Spinal cord (tissue), 10 donors: ENCODE data around the gene MID1. TPM values are rescaled to one million over a fixed set of nuclear protein-coding genes. Genes with fewer than 3 reads are reported as not detected.

Source experiments
- DNase-seq, 6 donors: peaks; one replicate each; pipeline versions ENCODE4 v3.0.0 to v3.0.0-alpha.2; 2013 to 2015; ENCODE audit warnings: low spot score in 6 of 6, low read depth in 4 of 6
- H3K27ac ChIP-seq: one replicate; pipeline ENCODE4 v1.5.1; 2013; ENCODE audit warnings: low read depth, low read length, control low read depth
- H3K27me3 ChIP-seq: one replicate; pipeline ENCODE4 v1.6.1; 2013; ENCODE audit warnings: low read length; ENCODE audit not compliant: control insufficient read depth, insufficient read depth
- H3K36me3 ChIP-seq: one replicate; pipeline ENCODE4 v1.6.1; 2013; ENCODE audit warnings: low read length; ENCODE audit not compliant: control insufficient read depth, insufficient read depth
- H3K4me1 ChIP-seq: one replicate; pipeline ENCODE4 v1.6.1; 2013; ENCODE audit warnings: low read length; ENCODE audit not compliant: control insufficient read depth, insufficient read depth
- H3K4me3 ChIP-seq: one replicate; pipeline ENCODE4 v1.5.1; 2013; ENCODE audit warnings: low read depth, low read length, control low read depth
- H3K9me3 ChIP-seq: one replicate; pipeline ENCODE4 v1.6.1; 2013; ENCODE audit warnings: low read length; ENCODE audit not compliant: control insufficient read depth, insufficient read depth
- WGBS: methylation state at CpG from one replicate; pipeline ENCODE4 v1.1.5; 2013; ENCODE audit warnings: missing lambda C conversion rate; ENCODE audit not compliant: insufficient coverage; 5-methylcytosine and 5-hydroxymethylcytosine counted together
- long read RNA-seq, 4 donors: transcript quantifications; one replicate each; lab custom pipeline, GENCODE V29; 2026
- polyA plus RNA-seq, 2 donors: library from polyadenylated mRNA; unstranded; fragments of 120-200 nt; gene quantifications; one replicate each; pipeline ENCODE4 v1.2.1, GENCODE V29; 2013; ENCODE audit not compliant: insufficient read length in 2 of 2
- total RNA-seq, 2 donors: library from RNA; depleted of rRNA in 1 of 2; stranded (reverse); fragments of 120-200 nt in 1 of 2; fragments of >200 nt in 1 of 2; gene quantifications; one replicate each; pipeline versions ENCODE4 v1.2.3 to v1.2.4, GENCODE V29; 2013 to 2014
- donor health status: healthy.

The MID1 gene, protein sequence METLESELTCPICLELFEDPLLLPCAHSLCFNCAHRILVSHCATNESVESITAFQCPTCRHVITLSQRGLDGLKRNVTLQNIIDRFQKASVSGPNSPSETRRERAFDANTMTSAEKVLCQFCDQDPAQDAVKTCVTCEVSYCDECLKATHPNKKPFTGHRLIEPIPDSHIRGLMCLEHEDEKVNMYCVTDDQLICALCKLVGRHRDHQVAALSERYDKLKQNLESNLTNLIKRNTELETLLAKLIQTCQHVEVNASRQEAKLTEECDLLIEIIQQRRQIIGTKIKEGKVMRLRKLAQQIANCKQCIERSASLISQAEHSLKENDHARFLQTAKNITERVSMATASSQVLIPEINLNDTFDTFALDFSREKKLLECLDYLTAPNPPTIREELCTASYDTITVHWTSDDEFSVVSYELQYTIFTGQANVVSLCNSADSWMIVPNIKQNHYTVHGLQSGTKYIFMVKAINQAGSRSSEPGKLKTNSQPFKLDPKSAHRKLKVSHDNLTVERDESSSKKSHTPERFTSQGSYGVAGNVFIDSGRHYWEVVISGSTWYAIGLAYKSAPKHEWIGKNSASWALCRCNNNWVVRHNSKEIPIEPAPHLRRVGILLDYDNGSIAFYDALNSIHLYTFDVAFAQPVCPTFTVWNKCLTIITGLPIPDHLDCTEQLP
- total RNA-seq, result 10 to 100 TPM; 11.9 to 22.7 TPM
- 1 to 10 TPM; 6.2 to 7.2 TPM for polyA plus RNA-seq
- long read RNA-seq, donor 1, partial matches to known transcripts, result 0 of 1 reads
- long read RNA-seq, donor 1, other reads (novel, unspliced or antisense), result 0 of 1 reads
- long read RNA-seq, donor 2, result 0 reads
- long read RNA-seq, donor 3, full-length matches to known transcripts, result 1 of 1 reads
- long read RNA-seq, donor 3, partial matches to known transcripts, result 0 of 1 reads
- long read RNA-seq, donor 3, other reads (novel, unspliced or antisense), result 0 of 1 reads
- long read RNA-seq, donor 4, full-length matches to known transcripts, result 1 of 1 reads
- long read RNA-seq, donor 4, partial matches to known transcripts, result 0 of 1 reads
- long read RNA-seq, donor 4, other reads (novel, unspliced or antisense), result 0 of 1 reads

GRCh38 chrX:10620121-10620699, at the start of gene MID1:
Gene MID1 (minus strand): TSS chrX:10620585. CDS start chrX:10567547, 53,038 bp downstream.
- H3K4me3 ChIP-seq, result peak within 1 kb of the TSS; percentile 73
- peak in 2 of 6 donors; percentile 90 to 91 for DNase-seq
- peaks cover 8% of the 10 kb centered on the region for H3K27me3 ChIP-seq
- peaks cover 3% of the 10 kb centered on the region for H3K4me1 ChIP-seq
- H3K9me3 ChIP-seq, result no peaks in the 10 kb centered on the region
- H3K36me3 ChIP-seq, result no peaks in the 10 kb centered on the region
- H3K27ac ChIP-seq, result peak within 1 kb of the TSS; percentile 78
- 17% methylated on average over 42 of the region's 46 CpGs for WGBS

GRCh38 chrX:10667143-10667542, 46.8 kb upstream of the MID1 start:
- no peak overlapping the region for H3K27ac ChIP-seq
- DNase-seq, result peak in 2 of 6 donors; percentile 64 to 84
- H3K4me1 ChIP-seq, result no peaks in the 10 kb centered on the region
- no peaks in the 10 kb centered on the region for H3K27me3 ChIP-seq
- WGBS, result 67% methylated on average over 1 of the region's 1 CpG
- H3K36me3 ChIP-seq, result no peaks in the 10 kb centered on the region
- H3K4me3 ChIP-seq, result no peak overlapping the region
- H3K9me3 ChIP-seq, result no peaks in the 10 kb centered on the region

- Histone ChIP-seq H3K27me3 (no peaks in the 10 kb centered on the region), H3K4me3 (no peak overlapping the region), H3K27ac (no peak overlapping the region), H3K36me3 (no peaks in the 10 kb centered on the region), H3K4me1 (no peaks in the 10 kb centered on the region), H3K9me3 (no peaks in the 10 kb centered on the region)
- WGBS, result no CpG with 5 or more reads among the region's 1 CpG
- no peak for DNase-seq
Measured at GRCh38 chrX:10666102-10666501, 45.7 kb upstream of the MID1 start.

GRCh38 chrX:10665681-10666080, 45.3 kb upstream of the MID1 start:
- no peaks in the 10 kb centered on the region for H3K9me3 ChIP-seq
- H3K27me3 ChIP-seq, result no peaks in the 10 kb centered on the region
- no peak for DNase-seq
- no peak overlapping the region for H3K4me3 ChIP-seq
- H3K4me1 ChIP-seq, result no peaks in the 10 kb centered on the region
- H3K27ac ChIP-seq, result no peak overlapping the region
- no peaks in the 10 kb centered on the region for H3K36me3 ChIP-seq
- 76% methylated on average over 5 of the region's 7 CpGs for WGBS

DNA sequence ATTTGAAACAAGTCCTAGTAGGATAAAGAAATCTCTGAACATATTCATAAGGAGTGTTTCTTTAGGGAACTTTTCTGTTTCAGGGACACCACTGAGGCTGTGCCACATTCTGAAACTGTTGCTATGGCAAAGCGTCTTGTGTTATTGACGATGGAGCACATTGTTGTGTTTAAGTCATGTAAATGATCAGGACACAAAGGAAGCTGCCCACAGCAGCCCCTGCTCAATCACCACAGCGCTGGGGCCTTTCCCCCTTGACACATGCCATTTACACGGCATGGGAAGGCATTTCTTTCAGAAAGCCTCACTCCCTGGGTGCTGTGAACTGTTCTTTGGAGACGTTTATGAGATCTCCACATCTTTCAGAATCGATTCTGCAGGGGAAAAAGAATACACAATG, 39.8 kb upstream of the MID1 start:
- Histone ChIP-seq H3K36me3 (no peaks in the 10 kb centered on the region), H3K9me3 (no peaks in the 10 kb centered on the region), H3K27me3 (no peaks in the 10 kb centered on the region), H3K4me3 (no peak overlapping the region), H3K4me1 (no peaks in the 10 kb centered on the region), H3K27ac (no peak overlapping the region)
- peak in 1 of 6 donors; percentile 38 for DNase-seq
- WGBS, result 12% methylated on average over 2 of the region's 6 CpGs

GRCh38 chrX:10656214-10656613, 35.8 kb upstream of the MID1 start:
- peak in 1 of 6 donors; percentile 27 for DNase-seq
- 14% methylated on average over 1 of the region's 1 CpG for WGBS
- no peak overlapping the region for H3K4me3 ChIP-seq
- H3K36me3 ChIP-seq, result no peaks in the 10 kb centered on the region
- no peak overlapping the region for H3K27ac ChIP-seq
- H3K9me3 ChIP-seq, result no peaks in the 10 kb centered on the region
- H3K27me3 ChIP-seq, result peaks cover 2% of the 10 kb centered on the region
- H3K4me1 ChIP-seq, result no peaks in the 10 kb centered on the region

GRCh38 chrX:10654960-10655359, 34.6 kb upstream of the MID1 start:
- DNase-seq, result no peak
- no peak overlapping the region for H3K4me3 ChIP-seq
- H3K27ac ChIP-seq, result no peak overlapping the region
- WGBS, result no CpG with 5 or more reads among the region's 3 CpGs
- H3K27me3 ChIP-seq, result peaks cover 2% of the 10 kb centered on the region
- no peaks in the 10 kb centered on the region for H3K4me1 ChIP-seq
- no peaks in the 10 kb centered on the region for H3K36me3 ChIP-seq
- H3K9me3 ChIP-seq, result no peaks in the 10 kb centered on the region

DNA sequence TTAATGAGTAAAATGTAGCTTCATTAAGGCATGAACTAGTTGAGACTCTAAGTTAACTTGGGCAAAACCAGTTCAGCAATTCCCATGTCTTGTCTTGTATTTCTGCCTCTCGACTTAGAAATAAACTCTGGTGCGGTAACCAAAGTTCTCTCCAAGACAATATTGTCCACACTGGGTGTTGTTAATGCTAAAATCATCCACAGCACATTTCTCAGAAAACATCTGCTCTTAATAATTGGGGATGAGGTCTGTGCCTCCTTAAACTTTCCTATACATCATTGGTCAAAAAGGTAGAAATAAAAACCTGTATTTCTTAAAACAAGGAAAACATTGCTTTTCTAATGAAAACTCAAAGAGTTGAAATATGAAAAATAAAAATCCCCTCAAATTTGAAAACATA, 32.9 kb upstream of the MID1 start:
- no peaks in the 10 kb centered on the region for H3K9me3 ChIP-seq
- H3K27ac ChIP-seq, result no peak overlapping the region
- H3K36me3 ChIP-seq, result no peaks in the 10 kb centered on the region
- H3K4me3 ChIP-seq, result no peak overlapping the region
- peaks cover 2% of the 10 kb centered on the region for H3K27me3 ChIP-seq
- WGBS, result no CpG with 5 or more reads among the region's 2 CpGs
- H3K4me1 ChIP-seq, result no peaks in the 10 kb centered on the region
- DNase-seq, result no peak

DNA sequence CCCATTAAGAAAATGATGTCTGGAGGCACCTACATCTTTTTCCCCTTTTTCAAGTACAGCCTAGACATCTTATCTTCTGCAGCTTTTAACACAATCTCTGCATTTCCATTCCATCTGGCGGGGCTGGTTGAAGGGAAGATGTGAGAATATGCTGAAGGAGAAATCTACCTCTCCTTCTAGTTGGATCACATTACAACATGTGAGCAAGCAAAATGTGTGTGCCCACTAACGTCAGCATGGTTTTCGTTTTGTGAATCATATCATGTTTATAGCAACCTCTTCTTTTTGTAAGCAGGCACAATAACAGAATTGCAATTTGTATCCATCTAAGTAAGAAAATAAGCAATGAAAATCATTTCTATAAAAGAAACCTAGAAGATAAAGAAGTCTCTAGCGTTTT, 28.9 kb upstream of the MID1 start:
- Histone ChIP-seq H3K4me1 (no peaks in the 10 kb centered on the region), H3K9me3 (no peaks in the 10 kb centered on the region), H3K36me3 (no peaks in the 10 kb centered on the region), H3K27ac (no peak overlapping the region), H3K4me3 (no peak overlapping the region), H3K27me3 (peaks cover under 1% of the 10 kb centered on the region)
- peak in 1 of 6 donors; percentile 9 for DNase-seq
- WGBS, result no CpG with 5 or more reads among the region's 4 CpGs
